HuH-7.5 (cell line): ENCODE results near the gene MVD.
A peak's percentile ranks its signal among the peaks of the same experiment; 100 is the strongest.

ENCODE experiments used
- DNase-seq: peaks from one replicate; pipeline ENCODE4 v3.0.0; 2011; ENCODE audit warnings: low spot score

Gene MVD, protein sequence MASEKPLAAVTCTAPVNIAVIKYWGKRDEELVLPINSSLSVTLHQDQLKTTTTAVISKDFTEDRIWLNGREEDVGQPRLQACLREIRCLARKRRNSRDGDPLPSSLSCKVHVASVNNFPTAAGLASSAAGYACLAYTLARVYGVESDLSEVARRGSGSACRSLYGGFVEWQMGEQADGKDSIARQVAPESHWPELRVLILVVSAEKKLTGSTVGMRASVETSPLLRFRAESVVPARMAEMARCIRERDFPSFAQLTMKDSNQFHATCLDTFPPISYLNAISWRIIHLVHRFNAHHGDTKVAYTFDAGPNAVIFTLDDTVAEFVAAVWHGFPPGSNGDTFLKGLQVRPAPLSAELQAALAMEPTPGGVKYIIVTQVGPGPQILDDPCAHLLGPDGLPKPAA

DNA sequence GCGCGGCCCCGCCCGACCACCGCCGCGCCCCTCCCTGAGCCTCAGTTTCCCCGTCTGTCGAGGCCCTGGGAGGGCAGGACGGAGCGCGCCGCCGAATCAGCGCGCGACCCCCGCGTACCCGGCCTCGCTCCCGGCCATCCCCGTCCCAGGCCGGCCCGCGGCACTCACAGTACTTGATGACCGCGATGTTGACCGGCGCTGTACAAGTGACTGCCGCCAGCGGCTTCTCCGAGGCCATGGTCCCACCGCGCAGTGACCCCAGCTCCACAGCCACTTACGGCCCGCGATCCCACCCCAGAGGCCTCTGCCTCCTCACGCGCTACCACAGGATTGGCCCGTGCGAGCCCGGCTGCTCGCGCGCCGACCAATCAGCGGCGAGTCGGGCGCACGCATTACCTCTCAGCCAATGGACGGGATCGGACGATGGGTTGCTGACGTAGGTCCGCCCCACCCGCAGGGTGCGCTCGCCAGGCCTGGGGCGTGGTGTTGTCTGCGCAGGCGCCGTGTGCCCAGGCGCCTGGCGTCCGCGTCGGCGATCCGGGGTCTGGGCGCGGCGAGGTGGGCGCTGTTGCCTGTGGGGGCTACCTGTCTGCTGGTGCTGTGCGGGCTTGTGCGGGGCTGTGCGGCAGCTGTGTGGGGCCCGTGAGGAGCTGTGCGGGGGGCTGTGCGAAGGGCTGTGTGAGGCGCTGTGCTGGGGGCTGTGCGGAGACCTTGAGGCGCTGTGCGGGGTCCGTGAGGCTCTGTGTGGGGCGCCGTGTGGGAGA is at the start of gene MVD:
Gene MVD (minus strand): TSS at position 249 of the 764 bp plus-strand sequence. CDS start 11 bp downstream, at position 238.
- DNase-seq, result peak; percentile 100

DNA sequence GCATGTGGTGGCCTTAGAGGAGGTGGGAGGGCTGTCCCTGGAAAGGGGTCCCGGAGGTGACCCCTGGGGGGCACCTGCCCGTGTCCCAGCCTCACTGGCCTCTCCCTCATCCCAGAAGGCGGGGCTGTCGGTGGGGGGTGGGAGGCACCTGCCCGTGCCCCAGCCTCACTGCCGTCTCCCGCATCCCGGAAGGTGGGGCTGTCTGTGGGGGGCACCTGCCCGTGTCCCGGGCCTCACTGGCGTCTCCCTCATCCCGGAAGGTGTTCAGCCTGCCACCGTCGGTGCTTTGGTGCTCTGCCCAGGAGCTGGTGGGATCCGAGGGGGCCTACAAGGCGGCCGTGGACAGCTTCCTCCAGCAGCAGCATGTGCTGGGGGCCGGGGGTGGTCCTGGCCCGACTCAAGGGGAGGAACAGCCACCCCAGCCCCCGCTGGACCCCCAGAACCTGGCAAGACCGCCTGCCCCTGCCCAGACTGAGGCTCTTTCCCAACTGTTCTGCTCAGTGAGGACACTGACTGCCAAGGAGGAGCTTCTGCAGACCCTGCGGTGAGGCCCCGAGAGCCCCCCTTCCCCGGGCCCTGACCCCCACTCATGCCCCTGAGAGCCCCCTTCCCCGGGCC is 49.6 kb upstream of the MVD start:
- DNase-seq, result no peak

DNA sequence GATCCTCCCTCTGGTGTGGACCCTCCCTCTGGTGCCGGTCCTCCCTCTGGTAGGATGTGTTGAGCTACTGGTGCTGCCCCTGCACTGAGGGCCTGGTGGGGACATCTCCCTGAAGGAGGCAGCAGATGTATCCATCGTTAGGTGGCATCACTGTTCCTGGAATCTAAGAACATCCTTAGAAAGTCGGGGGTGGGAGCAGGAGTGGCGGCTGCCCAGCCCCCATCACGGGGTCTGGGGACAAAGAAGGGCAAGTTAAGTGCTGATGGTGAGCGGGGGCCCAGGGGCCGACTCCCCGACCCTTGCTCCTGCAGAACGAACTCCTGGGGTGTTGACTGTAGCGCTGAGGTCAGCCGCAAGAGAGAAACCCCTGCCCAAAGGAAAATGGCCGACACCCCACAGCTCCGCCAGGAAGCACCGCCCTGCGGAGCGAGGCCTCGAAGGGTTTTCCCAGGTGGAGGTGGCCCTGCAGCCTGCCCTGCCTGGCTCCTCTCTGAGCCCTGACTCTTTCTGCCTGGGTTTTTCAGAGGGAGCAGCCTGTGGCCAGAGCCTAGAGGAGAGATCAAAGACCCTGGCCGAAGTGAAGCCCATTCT is 49.0 kb upstream of the MVD start:
- DNase-seq, result no peak

DNA sequence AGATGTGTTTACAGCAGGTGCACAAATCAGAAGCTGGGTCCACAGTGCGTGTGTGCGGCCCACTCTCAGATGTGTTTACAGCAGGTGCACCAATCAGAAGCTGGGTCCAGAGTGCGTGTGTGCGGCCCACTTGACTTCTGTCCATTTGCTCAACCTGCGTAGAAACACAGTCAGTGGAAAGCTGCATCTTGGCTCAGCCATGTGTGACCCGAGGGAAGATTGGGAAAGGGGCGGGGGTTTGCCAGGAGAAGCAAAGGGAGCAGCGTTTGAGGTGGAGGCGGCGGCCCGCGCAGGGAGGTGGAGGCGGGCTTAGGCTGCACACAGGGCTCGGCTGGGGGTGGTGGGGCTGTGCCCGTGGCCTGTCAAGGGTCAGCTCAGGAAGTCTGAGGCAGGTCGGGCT is 47.7 kb upstream of the MVD start:
- no peak for DNase-seq

DNA sequence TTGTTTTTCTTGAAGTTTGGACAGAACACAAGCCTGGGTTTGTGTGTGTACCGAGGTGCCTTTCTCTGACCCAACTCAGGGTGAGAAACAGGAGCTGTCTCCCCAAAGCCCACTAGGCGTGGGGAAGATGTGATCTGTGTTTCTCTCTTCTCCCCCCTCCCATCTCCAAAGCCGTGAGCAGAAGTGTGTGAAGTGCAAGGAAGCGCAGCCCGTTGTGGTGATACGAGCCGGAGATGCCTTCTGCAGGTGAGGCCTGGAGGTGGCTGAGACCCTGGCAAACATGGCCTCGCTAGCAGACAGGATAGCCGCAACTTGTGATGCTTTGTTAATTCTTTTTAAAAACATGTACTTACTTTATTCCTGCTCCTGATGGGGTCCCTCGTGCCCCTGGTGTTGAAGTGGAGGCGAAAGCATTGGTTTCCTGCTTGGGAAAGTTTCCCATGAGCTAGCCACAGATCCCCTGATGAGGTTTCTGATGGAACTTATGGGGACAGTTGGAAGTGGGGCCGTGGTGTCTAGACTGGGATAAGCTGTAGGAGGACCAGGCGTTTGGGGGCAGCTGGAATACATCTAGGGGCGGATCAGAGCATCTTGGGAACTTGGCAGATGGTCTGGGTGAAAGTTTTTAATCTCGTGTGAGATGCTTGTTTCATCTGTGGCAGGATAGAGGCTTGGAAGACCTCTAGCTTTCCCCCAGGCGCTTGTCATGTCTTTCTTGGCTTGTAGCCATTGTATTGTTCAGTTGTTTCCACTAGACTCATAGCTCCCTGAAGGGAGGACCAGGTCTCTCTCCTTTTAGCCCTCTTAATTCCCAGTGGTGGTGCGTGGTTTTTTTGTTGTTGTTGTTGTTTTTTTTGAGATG is 44.3 kb upstream of the MVD start:
- no peak for DNase-seq

DNA sequence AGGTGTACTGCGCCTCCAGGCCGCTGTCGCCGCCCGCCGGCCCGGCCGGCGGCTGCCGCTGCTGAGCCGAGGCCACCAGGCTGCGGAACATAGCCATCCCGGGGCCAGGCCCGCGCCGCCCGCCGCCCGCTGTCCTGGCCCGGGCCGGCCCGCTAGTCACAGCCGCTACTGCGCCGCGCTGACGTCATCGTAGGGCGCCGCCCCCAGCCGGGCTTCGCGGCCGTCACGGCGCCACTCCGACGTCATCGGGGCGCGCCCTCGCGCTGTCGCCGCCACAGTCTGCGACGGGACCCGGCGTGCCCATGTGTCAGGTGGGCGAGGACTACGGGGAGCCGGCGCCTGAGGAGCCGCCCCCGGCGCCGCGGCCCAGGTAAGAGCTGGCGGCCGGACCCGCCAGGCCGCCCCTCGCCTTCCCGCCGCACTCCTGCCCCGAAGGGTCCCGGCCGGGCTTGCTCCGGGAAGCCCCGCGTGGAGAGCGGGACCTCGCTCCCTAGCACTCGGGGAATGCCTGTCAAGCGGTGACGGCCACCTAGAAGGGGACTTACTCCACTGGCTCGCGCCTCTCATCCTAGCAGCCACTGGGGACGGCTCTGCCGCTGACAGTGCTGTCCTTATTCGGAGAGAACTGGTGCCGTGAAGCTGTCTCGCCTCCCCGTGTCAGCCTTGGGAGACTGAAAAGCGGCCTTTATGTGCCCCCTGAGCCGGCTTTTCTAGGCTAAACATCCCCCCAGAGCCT is 43.5 kb upstream of the MVD start, which contains the start of the genes CTU2 and RNF166:
Gene CTU2 (plus strand): TSS at position 275 of the 736 bp plus-strand sequence. CDS start 28 bp downstream, at position 303.
Gene RNF166 (minus strand): TSS at position 180 of the 736 bp plus-strand sequence. CDS start 83 bp downstream, at position 97.
- DNase-seq, result peak; percentile 100

DNA sequence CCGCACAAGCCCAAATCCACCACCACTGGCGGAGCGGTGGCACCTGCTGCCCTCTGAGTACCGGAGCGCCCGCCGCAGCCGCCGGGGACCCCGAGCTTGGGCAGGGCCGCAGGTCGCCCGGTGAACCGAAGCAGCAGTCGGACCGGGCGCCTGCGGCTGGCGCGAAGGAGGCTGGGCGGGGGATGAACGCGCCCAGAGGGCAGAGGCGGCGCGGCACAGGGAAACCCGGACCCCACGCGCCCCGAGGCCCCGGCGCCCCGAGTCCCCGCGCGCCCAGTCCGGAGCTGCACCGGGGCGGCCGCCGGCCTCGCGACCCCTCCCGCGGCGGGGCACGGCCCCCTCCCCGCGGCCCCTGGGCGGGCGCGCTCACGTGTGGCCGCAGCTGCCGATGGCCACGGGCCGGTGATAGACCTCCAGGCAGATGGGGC is 42.9 kb upstream of the MVD start:
- DNase-seq, result peak; percentile 86

DNA sequence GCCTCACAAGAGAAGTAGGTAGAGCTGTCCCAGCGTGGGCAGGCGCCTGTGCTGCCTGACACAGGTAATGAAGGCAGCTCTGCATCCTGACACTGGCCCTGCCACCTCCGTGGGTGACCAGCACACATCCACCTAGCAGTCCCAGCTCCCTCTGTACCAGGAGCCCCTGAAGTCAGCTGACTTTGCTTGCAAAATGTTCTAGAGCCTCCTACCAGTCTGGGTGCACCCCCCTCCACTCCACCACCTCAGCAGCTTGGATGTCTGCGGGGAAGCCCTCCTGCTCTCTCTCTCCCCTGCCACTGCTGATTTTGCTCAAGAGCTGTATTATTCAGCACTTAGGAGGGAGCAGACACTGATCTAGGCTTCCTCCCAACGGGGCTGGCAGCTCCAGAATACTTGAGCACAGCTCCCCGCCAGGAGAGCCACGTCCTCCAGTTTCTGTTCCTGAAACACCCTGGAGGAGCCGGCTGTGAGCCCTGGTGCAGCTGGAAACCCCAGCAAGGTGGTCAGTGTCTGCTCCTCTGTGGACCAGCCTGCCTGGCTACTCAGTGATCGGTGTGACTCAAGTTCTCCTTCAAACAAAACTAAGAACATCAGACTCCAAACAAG is 42.3 kb upstream of the MVD start:
- peak; percentile 74 for DNase-seq

DNA sequence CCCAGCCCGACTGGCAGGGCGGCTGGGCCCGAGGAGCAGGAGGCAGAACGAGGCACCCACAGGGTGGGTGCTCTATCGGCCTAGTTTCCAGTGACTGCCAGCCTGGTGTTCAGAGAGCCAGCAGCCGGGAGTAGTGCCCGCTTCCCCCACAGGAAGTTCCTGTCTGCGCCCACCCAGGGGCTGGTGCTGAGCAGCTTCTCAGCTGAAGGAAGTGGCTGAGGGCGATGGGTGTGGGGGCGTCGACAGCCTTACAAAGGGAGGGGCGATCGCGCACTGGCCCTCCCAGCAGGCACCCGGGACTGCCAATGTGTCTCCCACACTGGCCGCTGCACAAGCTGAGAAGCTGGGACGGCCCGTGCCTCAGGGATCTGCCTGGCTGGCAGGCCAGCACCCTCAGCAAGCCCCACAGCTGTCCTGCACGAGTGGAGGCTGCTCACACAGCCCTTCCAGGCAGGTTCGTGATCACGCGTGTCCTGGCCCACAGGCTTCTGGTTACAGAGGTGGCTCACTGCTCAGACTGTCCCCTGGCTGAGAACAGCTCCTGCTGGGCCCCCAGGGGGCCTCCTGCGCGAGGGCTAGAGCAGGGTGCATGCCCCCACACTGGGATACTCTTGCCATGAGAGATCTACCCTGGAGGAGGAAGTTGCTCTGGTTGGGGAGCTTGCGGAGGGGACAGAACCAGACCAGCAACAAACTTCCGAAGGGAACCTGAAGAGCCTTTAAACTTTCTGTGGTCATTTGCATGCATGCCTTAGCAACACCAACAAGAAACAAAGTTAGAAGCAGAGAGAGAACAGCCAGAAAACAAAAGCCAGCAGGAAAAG is 40.8 kb upstream of the MVD start:
- DNase-seq, result no peak

DNA sequence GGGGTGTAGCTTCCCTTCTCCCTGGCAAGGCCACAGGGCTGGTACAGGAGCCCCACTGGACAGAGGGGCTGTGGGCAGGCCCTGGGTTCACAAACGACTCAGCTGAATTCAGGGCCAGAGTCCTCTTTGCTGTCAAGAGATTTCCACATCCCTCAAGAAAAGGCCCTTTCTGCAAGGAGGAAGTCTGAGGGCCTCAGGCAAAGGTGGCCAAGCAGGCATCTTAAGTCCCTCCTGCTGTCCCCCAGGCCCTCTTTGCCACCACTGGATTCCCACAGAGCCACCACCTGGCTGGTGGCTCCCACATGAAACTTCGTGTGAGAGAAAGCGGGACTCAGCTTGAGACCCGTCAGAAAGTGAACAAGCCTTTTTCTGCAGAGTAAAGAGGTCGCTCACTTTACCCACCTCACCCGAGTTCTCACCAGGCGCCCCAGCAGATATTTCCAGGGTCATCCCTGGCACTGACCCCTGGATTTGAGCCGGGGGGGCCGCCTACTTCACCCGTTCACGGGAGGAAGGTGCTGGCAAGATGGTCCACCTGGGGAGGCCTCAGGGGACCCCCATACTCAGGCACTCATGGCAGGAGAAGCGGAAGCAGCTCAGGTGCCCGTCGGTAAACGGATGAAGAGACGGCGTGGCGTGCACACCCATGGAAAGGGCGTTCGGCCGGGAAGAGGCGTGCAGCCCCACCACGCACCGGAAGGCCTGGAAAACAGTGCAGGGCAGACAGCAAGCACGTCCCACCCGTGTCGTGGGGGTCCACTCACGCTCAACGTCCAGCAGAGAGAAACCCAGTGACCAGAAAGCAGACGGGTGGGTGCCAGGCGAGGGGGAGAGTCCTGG is 39.7 kb upstream of the MVD start:
- no peak for DNase-seq

DNA sequence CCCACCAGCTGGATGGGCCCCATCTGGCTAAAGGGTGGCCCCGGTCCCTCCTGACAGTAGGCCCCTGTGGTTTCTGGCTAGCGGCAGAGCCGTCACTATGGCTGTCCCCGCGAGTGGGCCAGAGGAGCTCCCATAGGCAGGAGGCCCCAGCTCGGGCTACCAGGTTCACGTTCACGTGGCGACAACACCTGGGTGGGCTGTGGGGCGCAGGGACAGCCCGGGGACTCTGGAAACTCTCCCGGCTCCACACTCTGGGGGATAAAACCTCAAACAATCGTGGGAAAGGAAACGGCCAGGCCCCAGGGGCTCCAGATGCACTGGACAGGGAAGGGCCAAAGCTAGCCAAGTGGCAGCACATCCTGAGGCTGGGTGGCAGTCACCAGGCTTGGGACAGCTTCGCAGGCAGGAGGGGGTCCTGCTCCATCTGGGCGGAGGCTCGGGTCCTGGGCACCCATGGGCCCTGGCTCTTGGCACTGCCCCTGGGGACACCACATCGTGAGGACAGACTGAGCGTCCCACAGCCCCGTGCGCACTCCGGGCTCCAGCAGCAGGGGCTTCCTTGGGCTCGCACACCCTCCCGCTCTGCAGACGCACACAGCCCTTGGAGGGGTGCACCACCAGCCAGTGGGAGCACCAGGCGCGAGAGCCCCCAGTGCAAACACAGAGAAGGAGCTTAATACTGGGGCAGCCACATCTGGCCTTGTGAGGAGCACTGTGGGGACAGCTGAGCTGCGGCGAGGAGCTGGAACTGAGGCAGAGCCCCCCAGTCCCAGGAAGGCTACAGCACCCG is 38.9 kb upstream of the MVD start:
- DNase-seq, result no peak

DNA sequence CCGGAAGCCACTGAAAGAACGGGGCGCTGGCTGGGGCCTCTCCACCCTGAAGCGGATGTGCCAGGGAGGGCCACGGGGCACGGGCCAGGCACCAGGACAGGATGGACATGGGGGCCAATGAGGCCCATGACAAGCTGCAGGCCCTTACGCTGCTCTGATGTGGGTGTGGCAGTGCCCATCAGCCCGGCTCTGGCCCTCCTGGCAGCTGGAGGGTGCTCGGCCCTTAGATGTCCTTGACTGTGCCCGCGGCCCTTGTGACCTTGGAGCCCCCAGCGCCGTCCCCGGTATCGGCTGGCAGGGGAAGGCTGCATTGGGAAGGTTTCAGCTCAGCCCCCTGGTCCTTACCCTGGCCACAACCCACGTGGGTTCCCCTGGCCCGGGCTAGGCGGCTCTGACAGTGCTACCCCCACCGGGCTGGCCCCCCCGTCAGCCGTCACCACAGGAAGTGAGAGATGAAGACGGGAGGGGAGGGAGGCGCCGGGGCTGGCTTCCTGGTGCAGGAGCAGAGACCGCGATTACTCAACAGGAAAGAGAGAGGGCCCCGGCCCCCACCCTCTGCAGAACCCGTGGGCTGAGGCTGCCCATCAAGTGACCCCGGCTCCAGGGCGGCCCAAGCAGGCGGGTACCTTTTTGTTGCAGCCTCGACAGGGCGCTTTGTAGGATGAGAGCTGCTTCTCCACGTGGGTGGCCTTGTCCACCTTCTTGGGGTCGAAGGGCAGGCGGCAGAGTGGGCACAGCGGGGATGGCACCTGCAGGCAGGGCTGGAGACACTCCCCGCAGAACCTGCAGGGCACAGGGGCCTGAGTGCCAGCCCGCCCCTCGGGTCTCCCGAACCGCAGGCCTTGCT is 38.0 kb upstream of the MVD start:
- DNase-seq, result no peak

DNA sequence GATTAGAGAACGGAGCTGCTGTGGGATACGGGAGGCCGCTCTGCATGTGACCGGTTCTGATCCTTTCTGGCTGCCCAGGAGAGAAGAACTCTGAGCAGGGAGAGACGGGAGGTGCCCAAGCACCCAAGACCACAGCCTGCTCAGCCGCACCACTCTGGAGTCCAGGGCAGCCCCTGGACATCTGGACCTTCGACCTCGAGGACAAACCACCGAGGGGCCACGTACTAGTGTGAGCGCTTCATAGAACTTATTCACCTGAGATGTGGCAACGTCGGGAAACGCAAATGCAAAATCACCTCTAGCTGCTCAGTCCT is 37.4 kb upstream of the MVD start:
- DNase-seq, result no peak

DNA sequence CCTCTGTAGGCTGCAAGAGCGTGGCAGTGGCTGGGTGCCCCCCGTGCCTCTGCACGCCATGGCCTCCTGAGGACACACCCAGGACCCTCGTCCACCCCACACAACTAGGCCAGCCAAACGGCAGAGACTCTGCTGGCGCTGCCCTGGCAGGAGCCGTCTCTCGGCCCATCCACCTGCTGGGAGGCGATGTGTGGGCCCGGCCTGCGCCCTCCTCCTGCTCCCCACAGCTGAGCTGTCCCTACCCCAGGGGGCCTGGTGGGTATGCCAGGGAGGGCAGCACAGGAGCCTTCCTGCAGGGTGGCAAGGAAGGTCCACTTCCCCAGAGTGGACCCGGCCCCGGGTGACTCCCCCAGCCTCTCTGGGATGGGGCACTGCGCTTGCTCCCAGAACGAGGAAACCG is 36.3 kb upstream of the MVD start:
- DNase-seq, result no peak

DNA sequence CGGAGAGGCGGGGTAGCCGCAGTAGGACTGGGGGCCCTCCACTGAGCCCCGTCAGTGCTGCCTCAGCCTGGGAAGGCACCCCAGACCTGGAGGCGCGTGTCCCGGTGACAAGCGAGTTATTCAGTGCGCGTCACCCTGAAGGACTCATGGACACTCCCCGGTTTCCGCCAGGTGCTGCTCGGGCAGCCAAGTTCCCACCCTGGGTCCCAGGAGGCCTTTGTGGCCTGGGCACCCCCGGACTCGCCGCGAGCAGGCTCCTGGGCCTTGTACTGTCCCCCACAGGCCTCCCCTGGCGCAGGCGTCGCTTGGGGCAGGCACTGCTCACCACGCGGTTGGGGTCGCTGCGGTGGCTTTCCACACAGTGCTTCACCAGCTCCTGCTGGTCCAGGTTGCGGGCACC is 35.8 kb upstream of the MVD start:
- DNase-seq, result no peak

DNA sequence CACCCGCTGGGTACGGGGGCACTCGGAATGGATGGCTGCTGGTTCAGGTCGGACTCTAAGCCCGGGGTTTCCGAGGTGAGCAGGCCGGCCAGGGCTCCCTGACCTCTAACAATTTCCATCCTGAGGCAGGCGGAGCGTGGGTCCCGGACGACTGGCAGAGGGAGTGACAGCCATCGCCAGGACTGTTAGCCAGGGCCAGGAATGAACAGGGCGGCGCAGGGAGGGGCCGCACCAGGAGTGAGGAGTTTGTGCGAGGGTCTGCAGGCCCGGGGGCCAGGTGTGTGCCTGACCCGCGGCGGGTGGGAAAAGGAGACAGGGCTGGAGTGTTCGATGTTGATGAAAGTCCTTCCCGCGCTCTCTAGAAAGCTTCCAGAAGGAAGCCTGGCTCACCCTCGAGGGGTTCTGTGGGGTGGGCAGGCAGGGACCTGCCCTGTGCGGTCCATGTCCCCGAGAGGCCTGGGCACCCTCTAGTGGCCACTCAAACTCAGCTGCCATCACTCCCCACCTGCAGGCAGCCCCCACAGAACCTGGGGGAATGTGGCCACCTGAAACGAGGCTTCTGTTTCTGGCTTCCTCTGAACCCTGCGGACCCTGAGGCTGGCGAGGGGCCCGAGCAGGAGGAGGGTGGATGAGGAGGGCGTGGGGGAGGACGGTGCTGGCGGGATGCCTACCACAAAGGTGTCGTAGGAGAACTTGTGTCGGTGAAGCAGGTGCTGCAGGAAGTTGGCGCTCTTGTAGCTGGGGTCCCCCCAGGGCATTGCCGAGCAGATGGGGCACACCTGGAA is 35.1 kb upstream of the MVD start:
- peak; percentile 75 for DNase-seq
